ENCODE results near the gene TWIST2.

TWIST2 gene

DNA sequence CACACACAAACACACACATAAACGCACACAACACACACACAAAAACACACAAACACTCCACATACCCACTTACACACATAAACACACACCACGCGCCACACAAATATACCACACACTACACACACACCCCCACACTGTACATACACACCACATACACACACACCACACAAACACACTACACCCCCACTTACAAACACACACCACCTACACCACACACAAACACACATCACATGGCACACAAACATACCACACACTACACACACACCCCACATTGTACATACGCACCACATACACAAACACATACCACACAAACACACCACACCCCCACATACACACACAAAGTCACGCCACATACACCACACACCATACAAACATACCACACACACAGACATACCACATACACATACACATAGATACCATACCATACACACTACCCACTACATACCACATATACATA lies 59.9 kb downstream of the TWIST2 start:
- no peak for DNase-seq

GRCh38 chr2:238908960-238909951 lies 61.4 kb downstream of the TWIST2 start:
- DNase-seq, result no peak

GRCh38 chr2:238910751-238911351 lies 63.0 kb downstream of the TWIST2 start:
- DNase-seq, result no peak

DNA sequence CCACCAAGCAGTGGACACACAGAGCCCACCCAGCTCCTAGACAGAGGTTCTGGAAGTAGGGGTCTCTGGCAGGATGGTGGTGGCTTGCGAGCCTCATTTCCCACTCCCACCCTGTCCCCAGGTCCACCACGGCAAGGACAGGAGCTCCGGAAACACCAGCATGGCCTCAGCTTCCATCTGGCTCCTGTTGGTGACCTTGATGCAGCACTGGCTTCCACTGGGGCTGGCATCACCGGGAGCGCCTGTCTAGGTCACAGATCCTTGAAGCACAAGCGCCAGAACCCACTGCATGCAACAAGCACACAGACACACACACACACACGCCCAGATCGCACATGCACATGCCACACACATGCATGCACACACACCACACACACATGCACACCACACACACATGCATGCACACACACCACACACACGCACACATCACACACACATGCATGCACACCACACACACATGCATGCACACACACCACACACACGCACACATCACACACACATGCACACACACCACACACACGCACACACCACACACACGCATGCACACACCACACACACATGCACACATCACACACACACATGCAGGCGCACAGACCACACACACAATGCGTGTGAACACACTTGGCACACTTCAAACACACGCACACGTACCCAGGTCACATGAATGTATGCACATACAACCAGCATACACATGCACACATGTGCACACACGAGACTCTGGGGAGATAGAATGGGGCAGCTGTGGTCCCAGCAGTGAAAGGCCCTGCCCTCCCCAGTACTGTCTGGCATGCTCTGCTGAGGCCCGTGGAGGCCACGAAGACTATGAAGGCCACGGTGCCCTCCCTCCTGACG lies 63.7 kb downstream of the TWIST2 start:
- DNase-seq, result no peak

DNA sequence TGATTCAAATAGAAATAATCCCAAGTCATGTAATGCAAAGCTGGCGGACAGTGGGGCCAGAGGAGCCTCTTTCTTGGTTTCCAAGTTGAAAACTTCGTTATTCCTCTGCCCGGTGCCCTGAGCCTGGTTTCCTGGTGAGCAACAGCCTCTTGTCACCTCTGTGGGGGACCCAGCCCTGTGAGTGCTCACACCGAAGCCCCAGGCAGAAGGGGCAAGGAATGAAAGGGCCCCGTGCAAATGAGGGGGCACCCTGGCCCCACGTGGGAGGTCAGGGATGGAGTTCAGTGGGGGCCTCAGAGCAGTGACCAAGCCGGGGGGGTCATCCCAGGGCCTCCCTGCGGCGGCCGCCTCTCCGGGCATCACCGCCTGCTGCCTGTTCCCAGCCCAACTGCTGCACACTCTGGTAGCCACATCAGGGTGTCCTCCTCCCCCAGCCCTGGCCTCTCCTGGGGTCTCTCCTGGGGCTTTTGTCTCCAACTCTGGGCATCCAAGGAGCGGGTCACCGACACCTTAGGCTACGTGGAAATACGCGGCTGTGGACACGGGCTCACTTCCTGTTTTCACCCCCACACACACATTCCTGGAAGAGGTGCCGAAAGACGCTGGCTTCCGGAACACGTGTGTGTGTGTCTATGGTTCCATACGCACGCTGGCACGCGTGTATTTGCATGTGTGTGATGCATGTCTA lies 64.5 kb downstream of the TWIST2 start:
- no peak for DNase-seq

- no peak for DNase-seq
Observed at GRCh38 chr2:238912916-238913875, 65.3 kb downstream of the TWIST2 start.

DNA sequence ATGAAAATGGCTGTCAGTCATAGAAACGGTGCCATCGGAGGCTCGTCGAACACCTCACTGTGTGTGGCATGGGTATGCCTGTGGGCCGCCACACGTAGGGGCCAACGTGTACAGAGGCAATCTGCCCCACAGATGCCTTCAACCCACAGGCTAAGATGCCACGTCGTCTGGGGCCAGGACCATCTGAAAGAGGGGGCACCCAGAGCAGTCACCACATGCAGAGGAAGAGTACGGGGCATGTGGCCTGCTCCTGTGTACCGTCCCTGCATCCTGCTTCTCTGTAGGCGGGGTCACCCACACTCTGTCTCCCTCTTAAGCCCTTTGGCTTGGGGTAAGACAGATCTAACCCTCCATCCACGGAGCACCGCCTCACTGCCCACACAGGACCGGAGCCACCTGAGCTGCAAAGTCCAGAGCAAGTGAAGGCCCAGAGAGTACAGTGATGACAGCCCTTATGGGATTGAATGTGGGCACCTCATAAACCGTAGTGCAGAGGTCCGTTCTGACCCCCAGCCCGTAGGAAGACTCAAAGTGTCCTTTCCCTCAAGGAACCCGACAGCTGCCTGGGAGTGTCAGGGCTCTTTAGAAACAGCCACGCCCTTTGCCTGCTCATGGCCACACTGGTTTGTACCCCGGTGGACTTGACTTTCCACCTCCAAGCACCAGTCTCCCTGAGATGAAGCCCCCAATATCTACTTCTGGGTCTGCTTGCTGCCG lies 66.2 kb downstream of the TWIST2 start:
- no peak for DNase-seq

GRCh38 chr2:238914648-238915015 lies 66.7 kb downstream of the TWIST2 start:
- no peak for DNase-seq

GRCh38 chr2:238915196-238915595 lies 67.3 kb downstream of the TWIST2 start:
- no peak for DNase-seq

DNA sequence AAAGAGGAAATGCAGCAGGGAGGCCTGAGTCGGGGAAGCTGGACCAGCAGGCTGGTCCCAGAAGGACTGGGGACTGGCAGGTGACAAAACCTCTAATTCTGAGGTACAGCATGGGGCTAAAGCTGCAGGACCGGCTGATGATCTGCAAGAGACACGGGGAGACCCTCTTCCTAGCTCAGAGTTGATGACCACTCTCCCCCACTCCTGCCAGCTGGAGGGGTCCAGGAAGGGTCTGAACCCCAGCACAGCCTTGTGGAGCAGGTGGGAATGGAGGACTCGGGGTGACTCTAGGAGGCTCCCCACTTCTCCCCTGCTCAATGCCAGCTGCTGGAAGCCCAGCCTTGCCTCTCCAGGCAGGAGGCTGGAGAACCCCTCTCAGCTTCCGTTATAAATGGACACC lies 67.7 kb downstream of the TWIST2 start:
- no peak for DNase-seq

DNA sequence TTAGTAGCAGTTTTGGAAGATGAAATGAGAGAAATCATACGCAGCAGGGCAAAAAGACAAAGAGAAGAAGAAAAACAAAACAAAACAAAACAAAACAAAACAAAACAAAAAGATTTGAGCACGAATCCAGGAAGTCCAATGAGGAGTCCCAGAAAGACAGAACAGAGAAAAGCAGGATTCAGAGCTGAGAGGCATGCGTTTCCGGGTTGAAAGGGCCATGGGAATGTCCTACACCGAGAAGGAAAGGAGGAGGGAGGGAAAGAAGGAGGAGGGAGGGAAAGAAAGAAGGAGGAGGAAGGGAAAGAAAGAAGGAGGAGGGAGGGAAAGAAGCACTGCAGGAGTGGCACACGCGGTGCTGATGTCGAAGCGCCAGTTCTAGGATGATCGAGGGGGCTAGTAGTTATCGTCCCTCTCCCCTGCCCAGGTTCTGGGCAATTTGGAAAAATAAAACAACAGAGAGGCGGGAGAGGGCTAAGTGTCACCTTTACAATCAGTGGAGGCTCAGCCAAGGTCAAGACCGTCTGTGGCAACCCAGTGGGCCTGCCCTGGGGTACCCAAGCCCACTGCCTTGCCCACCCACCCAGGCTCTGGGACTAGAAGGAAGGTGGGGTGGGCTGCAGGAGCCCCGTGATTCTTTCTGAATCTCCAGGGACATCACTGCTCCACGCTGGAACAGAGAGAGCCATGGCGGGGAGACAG lies 68.4 kb downstream of the TWIST2 start:
- DNase-seq, result no peak

GRCh38 chr2:238916875-238917590 lies 69.1 kb downstream of the TWIST2 start:
- no peak for DNase-seq

DNA sequence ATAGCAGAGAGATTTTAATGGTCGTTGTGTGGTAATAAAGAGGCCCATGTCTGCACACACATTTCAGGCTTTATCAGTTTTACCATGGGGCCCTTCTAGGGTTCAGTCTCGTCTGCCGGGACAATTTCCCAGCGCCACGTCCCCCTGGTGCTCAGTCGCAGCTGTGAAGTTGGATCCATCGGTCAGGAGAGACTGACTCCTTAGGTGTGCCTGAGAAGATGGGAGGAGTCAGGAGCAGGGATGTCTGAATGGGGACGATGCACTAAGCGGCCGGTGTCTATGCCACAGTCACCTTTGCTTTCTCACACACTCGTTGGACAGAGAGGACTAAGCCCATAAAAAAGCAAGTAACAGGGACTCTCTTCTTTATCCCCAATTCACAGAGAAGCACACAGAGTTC lies 71.4 kb downstream of the TWIST2 start:
- no peak for DNase-seq

GRCh38 chr2:238920053-238920452 lies 72.2 kb downstream of the TWIST2 start:
- DNase-seq, result no peak

DNA sequence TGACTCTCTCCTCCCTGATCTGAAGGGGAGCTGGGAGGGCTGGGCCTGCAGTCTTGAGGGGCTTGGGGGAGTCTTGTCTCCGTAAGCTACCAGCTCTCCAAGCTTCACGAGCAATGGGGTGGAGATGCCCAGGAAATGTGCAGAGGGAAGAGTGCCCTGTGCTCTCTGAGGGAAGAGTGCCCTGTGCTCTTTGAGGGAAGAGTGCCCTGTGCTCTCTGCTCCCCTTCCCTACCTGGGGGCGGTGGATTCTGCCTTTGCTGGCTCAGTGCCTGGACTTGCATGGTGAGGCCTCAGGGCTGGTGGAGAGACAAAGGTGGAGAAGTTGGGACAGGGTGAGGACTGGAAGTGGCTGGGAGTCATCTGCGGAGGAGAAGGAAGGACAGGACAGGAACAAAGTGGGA lies 72.7 kb downstream of the TWIST2 start:
- no peak for DNase-seq

DNA sequence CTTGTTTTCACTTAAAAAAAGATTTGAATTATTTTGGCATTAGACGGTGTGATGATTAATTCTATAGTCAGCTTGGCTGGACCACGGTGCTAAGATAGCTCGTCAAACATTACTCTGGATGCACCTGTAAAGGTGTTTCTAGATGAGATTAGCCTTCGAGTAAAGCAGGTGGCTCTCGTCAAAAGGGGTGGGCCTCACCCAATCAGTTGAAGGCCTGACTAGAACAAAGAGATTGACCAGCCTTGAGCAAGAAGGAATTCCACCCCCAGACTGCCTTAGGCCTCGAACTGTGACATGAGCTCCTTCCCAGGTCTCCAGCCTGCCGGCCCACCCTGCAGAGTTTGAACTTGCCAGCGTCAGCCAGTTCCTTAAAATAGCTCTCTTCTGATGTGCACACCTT lies 73.4 kb downstream of the TWIST2 start:
- DNase-seq, result no peak

- no peak for DNase-seq
Observed at GRCh38 chr2:238921681-238922319, 73.9 kb downstream of the TWIST2 start.

DNA sequence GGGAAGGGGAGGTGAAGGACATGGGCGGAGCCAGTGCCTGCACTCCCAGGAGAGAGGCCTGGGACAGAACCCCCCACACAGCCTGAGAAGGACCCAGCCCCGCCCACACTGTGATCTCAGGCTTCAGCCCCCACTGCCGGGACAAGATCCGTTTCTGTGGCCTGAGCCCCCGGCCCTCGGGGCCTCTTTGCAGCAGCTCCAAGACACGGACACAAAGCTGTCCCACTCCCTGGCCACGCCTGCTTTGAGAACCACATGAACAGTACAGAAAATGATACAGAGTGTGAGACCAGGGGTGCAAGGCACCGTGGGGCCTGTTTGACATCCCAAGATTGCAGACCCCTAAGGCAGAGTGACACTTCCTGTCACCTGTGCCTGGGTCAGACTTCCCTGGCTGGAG lies 74.5 kb downstream of the TWIST2 start:
- no peak for DNase-seq

DNA sequence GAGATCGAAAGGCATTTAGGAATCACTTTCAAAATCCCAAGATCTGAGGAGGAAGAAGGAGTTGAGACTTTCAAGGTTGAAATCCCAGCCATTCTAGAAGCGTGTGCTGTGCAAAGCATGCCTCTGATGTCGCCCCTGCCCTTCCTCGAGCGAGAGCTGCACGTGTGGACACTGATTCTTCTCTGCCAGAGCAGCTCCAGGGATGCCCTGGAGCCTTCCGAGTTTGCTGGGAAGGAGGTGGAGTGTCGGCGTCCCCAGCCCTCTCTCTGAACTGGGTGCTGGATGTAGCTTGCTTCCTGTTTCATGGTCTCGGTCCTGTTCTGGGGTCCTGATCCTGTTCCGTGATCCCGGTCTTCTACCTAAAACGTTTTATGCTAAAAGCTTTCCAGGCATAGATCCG lies 76.1 kb downstream of the TWIST2 start:
- DNase-seq, result no peak
